GM20000 (cell line): Measurements from ENCODE around the gene ADGRL3.
"Not testable (repeated sequence)": the region's sequence is repeated elsewhere in the genome, so short reads cannot be mapped to it uniquely, and the experiment has no call there.

ENCODE experiments used
- DNase-seq: peaks from one replicate; pipeline ENCODE4 v3.0.0; 2012; ENCODE audit warnings: low spot score
- TF ChIP-seq, protein P1 (sequence below): IDR thresholded peaks from 2 replicates; pipeline ENCODE4 v1.5.1; 2012; ENCODE audit warnings: mild to moderate bottlenecking, control low read depth; ENCODE audit errors: extremely low read depth, missing control alignments

ADGRL3 gene

GRCh38 chr4:61501812-61502211 lies 301.7 kb downstream of the ADGRL3 start:
- no peak for DNase-seq
- TF ChIP-seq, protein P1, sequence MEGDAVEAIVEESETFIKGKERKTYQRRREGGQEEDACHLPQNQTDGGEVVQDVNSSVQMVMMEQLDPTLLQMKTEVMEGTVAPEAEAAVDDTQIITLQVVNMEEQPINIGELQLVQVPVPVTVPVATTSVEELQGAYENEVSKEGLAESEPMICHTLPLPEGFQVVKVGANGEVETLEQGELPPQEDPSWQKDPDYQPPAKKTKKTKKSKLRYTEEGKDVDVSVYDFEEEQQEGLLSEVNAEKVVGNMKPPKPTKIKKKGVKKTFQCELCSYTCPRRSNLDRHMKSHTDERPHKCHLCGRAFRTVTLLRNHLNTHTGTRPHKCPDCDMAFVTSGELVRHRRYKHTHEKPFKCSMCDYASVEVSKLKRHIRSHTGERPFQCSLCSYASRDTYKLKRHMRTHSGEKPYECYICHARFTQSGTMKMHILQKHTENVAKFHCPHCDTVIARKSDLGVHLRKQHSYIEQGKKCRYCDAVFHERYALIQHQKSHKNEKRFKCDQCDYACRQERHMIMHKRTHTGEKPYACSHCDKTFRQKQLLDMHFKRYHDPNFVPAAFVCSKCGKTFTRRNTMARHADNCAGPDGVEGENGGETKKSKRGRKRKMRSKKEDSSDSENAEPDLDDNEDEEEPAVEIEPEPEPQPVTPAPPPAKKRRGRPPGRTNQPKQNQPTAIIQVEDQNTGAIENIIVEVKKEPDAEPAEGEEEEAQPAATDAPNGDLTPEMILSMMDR: no peak

DNA sequence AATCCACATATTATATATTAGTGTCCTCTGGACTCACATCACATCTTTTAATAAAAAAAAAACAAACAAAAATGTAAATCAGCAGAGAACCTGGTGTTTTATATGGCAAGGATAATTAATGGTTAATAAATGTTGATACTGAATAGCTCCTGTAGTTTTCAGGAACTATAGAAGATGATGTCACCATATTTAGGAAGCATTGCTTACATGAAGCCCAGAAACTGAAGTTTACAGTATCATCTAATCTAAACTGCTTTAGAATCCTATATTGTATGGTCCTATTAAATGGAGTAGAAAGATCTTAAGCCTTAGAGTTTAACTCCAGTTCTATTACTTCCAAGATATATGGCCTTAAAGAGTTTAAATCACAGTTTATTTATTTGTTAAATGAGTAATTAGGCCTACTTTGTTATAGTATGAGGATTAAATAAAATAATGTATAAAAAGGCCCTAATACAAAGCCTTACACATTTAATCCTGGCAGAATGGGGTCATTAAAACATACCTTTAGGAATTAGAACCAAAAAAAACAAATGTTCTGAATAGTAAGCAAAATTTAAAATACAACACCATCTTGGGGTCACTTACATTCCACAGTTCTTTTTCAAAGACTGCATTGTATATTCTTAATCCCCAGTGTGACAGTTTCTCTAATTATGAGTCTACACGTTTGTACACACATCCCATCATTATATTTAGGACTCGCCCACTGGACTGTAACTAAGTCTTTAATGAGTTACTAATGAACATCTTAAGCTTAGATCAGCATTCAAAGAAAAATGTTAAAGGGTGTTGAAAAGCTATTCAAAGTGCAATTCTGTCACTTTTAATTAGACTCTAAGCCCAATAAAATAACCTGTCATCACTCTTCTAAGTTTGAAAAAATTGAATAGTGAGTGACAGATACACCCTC lies 305.9 kb downstream of the ADGRL3 start:
- TF ChIP-seq, protein P1: no peak
- no peak for DNase-seq

DNA sequence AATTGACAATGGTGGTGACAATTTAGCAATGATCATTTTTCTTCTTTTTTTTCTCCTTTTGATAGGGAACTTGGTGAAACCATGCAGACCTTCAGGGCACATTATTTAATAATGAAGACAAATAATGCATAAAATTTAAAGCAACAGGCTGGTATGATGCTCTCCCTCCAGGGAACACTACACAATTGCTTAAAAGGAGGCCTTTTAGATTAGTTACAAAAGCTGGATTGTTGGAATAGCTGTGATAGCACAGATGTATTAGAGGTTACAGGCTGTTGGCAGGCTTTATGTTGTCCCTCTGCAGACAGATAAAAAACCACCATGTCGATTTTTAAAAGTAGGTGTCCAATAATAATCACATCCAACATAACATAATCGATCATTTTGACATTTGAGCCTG lies 307.0 kb downstream of the ADGRL3 start:
- TF ChIP-seq, protein P1: no peak
- no peak for DNase-seq

- not testable (repeated sequence) for DNase-seq
Measured at GRCh38 chr4:61509721-61510241, 309.7 kb downstream of the ADGRL3 start.

GRCh38 chr4:61511716-61512488 lies 311.8 kb downstream of the ADGRL3 start:
- TF ChIP-seq, protein P1: no peak
- no peak for DNase-seq

- TF ChIP-seq, protein P1: no peak
- no peak for DNase-seq
Measured at GRCh38 chr4:61514991-61515390, 314.9 kb downstream of the ADGRL3 start.

GRCh38 chr4:61517144-61517543 lies 317.0 kb downstream of the ADGRL3 start:
- no peak for DNase-seq
- TF ChIP-seq, protein P1: no peak
